T-helper 2 cell treated with Interferon-gamma antibody and Interleukin-4, amounts not matched to agents 100 ng/mL and 5 ng/mL, for 36 hours (primary cell): ENCODE measurements around the gene EIF5AL1. TPM values are rescaled to one million over a fixed set of nuclear protein-coding genes. Genes with fewer than 3 reads are reported as not detected.
"Not testable (repeated sequence)": the region's sequence is repeated elsewhere in the genome, so short reads cannot be mapped to it uniquely, and the experiment has no call there.

Experiments used
- intact Hi-C: fragments of 100-400 bp; cut with micrococcal nuclease; formaldehyde crosslinking; loops from one replicate; pipeline ENCODE4 v1.15.1; 2023
- total RNA-seq: library from RNA; stranded (reverse); gene quantifications from 2 replicates; pipeline ENCODE4 v1.2.3, GENCODE V29; 2022

EIF5AL1 gene
- 0.11 and 0.20 TPM in 2 replicates for total RNA-seq

DNA sequence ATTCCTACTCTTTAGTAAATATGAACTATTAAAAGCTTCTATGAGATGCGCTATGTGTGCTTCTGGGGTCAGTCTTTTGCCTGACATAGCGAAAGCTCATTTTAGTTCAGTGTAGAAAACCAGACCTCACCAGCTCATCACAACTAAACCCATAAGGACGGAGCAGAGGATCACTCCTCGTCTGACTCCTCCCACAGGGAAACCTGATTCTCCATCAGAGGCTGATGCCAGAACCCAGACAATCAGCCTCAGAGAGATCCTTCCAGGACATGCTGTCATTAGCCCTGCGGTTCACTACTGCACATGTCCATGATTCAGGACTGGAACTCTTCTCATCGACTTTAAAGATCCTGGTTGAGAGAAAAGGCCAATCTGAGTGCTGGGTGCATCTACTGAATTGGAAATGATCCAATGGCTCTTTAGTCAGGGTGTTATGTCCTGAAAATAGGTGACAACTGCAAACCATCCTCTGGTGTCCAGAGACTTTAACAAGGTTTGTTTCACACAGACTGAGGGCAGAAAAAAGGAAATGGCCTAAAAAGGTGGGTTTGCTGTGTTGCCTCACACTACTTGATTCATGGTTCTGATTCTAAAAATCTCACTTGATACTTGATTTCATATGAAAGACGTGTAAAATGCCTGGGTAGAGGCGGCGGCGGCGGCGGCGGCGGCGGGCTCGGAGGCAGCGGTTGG, at the start of gene EIF5AL1:
TSS of gene EIF5AL1 (plus strand) at position 643 of the 693 bp plus-strand sequence. CDS start 117 bp downstream, outside the sequence.
- intact Hi-C loops = not testable (repeated sequence)

DNA sequence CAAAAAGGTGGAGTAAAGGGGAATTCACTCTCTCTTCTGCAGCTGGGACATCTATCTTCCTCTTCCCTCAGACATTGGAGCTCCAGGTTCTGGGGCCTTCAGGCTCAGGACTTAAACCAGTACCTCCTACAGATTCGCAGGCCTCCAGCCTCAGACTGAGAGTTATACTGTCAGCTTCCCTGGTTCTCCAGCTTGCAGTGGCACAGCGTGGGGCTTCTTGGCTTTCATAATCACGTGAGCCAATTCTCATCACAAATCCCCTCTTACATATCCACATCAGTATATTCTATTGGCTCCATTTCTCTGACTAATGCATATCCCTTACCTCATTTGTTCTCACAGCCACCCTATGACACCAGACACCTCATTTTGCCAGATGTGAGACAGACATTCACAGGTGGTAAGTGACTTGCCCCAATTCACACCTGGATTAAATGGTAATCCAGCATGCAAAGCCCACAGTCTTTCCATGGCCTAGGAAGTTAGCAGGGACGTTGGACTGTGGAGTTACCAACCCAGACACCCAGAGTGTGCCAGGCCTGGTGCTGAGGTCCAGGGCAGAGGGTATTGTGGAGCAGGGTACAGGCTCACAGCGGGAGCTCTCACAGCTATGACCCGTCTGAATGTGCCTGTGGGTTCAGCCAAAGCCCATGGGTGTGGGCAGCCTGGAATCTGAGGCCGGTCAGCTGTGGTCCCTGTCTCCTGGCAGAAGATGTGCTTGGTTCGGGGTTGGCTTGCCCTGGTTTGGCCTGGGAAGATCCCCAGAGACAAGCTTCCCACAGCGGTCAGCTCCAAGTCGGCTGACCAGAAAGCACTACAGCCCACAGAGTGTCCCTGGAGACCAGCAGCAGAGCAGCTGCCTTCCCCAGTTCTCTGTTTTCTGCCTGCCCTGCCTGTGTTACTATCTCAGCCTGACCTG, 48.5 kb upstream of the EIF5AL1 start:
- intact Hi-C loops = no loop called here

DNA sequence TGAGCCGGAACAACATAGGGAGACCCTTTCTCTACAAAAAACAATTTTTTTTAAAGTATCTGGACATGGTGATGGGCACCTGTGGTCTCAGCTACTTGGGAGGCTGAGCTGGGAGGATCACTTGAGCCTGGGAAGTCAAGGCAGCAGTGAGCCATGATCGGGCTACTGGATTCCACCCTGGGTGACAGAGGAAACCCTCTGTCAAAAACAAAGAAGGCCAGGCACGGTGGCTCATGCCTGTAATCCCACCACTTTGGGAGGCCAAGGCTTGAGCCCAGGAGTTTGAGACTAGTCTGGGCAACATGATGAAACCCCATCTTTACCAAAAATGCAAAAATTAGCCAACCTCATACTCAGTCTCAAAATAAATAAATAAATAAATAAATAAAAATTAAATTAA, 47.0 kb upstream of the EIF5AL1 start:
- intact Hi-C loops = no loop called here

DNA sequence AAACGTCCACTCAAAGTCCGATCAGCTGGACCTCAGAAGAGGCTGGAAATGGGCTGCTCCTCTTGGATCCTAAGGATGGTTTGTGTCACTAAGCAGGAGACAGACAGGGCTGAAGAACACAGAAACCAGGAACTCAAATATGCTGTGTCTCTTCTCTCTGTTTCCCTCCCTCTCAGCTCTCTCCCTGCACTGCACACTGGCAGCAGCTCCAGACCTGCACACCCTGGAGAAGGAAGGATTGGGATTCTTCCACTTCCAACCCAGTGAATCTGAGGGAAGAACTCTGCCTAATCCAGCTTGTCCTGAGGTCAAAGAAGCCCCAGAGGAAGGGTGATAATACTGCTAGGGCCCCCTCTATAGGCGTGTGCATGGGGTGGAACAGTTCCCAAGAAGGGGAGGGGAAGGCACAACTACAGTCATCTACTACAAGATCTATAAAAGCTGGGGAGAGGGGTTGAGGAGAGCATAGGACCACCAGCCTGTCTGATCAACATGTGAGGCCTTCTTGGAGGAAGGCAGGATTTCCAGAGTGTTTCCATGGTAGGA, 44.2 kb upstream of the EIF5AL1 start:
- intact Hi-C loops = no loop called here

DNA sequence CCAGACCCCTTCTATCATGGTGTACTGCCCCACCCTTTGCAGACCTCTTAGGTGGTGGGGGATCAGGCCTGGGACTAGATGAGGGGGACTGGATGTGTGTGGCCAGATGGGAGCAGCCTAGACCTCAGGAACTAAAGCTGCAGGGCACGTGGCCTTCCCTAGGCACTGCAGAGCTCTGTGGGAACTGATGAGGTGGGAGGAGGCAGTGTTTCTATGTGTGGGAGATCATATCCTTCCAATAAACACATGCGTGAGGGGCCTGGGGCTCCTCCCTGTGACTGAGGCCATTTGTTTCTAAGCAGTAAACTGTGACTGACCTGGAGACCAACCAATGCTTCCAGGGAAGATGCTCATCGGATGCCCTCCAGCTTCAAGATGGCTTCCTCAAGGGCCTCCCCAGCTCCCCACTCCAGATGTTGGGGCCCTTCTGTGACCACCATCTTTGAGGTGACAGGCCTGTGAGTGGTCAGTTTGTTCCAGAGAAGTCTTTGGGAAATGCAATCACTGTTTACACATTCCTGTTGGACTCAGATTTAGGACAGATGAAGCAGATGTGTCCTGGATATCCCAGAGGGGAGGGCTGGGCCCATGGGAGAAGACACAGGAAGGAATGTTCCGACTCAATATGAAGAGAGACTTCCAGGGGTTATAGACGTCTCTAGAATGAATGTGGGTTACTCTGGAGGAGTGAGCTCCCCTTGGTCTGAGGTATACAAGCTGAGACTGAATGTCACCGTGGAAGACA, 43.3 kb upstream of the EIF5AL1 start:
- intact Hi-C loops = no loop called here

DNA sequence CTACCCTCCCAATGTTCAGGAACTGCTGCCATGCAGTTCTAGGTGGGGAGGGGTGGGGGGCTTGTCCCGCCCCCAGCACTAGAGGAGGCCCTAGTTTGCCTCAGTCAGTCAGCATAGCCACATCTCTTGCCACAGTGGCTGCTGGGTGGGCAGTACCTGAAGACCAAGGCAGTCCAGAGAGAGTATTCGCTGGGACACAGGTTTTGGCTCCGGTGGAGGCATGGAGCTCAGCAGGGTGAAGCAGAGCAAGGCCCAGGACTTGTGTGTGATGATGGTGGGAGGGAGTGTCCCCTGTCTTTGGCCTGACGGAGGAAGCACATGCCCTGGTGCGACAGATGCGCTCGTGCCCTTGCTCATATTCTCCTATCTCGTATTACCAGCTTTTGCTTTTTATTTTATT, 42.2 kb upstream of the EIF5AL1 start:
- intact Hi-C loops = no loop called here

DNA sequence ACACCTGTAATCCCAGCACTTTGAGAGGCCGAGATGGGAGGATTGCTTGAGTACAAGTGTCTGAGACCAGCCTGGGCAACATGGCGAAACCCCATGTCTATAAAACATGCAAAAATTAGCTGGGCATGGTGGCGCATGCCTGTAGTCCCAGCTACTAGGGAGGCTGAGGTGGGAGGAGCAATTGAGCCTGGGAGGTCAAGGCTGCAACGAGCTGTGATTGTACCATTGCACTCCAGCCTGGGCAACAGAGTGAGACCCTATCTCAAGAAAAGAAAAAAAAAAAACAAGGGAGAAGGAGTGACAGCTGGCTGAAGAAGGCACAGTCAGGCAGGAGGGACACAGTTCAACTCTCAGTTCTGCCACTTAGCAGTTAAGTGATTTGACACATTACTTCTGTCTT, 40.6 kb upstream of the EIF5AL1 start:
- intact Hi-C loops = no loop called here

DNA sequence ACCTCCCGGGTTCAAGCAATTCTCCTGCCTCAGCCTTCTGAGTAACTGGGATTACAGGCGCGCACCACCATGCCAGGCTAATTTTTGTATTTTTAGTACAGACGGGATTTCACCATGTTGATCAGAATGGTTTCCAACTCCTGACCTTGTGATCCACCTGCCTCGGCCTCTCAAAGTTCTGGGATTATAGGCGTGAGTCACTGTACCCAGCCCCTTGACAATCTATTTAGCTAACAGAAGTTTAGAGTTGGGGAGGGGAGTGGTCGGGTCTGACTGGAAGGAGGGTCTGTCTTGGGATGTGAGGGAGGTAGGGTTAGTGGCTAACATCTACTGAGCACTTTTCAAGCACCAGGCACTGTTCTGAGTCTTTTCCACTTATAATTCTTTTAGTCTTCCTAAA, 39.9 kb upstream of the EIF5AL1 start:
- intact Hi-C loops = no loop called here

DNA sequence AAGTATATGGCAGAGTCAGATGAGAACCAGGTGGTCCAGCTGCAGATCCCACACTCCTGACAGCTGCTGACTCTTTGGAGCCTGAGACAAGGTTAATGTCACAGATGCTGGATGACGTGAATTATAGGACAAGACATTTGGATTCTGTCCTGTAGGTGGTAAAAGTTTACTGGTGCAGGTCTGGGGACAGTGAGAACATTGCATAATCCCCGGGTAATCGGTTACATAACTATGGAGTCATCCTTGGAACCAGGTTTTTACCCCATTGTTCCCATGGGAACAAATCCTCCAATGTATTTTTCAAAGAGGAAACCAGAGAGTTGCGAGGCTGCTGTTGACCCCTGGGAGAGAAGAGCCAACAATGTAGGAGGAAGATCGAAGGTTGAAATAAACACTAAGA, 39.4 kb upstream of the EIF5AL1 start:
- intact Hi-C loops = no loop called here

DNA sequence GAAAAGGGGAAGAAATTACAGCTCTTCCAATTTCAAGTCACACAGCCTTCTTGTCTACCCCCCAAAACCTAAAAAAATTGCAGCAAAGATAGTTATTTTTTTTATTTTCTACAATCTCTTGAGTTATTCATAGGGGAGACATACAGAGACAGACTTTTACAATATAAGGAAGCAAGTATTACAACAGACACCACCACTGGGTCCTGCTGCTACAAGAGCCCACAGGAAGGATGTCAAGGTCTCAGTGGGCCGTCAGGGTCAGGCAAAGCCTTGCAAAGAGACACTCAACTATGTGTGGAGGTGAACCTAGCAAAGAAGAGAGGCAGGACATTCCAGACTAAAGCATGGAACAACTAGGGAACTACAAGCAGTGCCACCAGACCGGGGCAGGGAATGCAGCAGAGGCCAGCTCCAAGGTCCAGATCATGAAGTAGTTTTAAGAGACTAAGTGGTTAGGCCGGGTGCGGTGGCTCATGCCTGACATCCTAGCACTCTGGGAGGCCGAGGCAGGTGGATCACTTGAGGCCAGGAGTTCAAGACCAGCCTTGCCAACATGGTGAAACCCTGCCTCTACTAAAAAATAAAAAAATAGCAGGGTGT, 38.7 kb upstream of the EIF5AL1 start:
- intact Hi-C loops = no loop called here

DNA sequence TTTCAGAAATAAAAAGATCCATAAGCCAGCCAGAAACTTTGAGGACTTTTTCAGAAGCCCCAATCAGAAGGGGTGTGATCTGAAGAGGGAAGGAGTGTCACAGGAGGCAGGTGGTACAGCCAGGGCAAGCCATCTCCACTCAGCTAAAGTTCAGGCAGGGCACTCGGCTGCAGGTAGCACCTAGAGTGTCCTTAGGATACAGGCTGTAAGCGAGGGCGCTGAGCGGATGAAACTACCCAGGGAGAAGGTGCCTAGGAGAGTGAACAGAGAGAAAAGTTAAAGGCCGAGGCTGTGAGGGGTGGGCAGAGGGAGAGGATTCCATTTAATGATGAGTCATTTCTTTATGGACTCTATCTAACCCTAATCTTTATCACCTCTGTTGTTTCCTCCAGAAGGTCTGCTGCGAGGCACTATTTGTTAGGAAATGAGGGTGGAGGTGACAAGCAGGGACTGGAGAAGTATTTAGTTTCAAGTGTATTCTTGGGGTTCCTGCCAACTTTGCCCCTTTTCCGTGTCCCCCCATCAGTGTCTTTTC, 37.1 kb upstream of the EIF5AL1 start:
- intact Hi-C loops = no loop called here

DNA sequence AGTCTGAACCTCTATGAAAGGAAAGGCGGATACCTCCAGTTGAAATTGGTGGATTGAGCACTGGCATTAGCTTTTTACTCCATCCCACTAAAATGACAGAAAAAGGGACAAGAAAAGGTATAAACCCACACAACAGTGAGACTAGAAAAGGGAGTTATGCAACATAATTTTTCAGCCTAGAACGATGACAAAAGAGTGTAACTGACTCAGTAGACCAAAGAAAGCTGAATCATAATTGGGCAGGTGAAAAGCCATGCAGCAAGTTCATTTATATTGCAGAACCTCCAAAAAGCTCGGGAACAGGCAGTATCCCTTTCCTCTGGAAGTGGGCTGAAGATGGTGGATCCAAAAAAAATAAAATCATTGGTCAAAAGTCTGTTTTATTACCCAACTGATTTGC, 36.5 kb upstream of the EIF5AL1 start:
- intact Hi-C loops = no loop called here

DNA sequence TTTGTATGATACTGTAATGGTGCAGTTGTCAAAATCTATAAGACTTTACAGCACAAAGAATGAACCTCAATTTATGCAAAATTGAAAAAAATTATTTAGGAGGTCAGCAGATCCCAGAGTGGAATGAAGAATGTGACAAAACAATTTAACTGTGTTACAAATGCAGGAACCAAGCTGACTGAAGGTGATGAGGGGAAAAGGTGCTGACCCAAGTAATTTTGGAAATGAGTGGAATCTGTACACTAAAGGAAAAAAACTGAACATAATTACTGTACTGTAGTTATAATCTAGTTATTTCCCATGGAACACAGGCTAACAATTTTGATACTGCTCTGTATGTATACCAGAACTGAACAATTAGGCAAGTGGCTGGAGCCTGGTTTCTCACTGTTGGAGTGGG, 35.7 kb upstream of the EIF5AL1 start:
- intact Hi-C loops = no loop called here

DNA sequence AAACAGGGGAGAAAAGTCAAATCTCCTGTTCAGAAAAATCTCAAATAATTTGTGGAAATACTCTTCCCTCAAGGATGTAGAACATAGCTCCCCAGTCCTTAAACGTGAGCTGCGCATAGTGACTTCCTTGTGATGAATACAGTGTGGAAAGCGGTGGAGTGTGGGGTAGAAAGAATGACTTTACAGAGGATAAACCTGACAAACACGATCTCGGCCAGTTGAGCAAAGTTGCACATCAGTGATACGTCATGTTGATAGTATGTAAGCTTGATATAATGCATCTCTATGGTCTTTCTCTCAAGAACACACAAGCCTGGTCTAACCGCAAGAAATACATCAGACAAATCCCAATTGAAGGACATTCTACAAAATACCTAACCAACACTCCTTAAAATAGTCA, 34.9 kb upstream of the EIF5AL1 start:
- intact Hi-C loops = no loop called here

DNA sequence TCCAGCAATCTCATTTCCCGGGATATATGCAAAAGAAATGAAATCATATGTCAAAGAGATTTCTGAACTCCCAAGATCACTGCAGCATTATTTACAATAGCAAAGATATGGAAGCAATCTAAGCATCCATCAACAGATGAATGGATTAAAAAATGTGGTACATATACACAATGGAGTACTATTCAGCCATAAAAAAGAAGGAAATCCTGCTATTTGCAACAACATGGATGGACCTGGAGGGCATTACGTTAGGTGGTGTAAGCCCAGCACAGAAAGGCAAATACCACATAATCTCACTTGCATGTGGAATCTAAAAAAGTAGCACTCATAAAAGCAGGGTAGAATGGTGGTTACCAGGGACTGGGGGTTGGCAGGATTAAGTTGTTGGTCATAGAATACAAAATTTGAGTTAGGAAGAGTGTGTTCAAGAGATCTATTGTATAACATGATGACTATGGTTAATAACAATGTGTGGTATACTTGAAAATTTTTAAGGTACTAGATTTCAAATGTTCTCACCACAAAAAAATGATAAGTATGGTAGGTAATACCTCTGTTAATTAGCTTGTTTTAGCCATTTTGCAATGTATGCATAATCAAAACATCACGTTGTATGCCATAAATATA, 32.9 kb upstream of the EIF5AL1 start:
- intact Hi-C loops = no loop called here

DNA sequence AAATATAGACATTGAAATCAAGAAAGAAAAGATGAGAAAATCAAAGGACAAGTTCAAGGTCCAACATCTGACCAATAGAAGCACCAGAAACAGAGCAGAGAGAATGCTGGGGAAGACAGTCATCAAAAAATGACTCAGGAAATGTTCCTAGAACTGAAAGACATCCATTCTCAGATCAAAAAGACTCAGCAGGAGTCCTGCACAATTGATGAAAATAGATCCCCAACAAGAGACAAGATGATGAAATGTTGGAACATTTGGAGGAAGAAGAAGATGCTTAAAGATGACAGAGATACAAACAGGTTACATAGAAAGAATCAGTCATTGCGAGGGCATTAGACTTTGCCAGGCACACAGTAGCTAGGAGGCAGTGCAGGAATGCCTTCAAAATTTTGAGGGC, 30.0 kb upstream of the EIF5AL1 start:
- intact Hi-C loops = no loop called here

DNA sequence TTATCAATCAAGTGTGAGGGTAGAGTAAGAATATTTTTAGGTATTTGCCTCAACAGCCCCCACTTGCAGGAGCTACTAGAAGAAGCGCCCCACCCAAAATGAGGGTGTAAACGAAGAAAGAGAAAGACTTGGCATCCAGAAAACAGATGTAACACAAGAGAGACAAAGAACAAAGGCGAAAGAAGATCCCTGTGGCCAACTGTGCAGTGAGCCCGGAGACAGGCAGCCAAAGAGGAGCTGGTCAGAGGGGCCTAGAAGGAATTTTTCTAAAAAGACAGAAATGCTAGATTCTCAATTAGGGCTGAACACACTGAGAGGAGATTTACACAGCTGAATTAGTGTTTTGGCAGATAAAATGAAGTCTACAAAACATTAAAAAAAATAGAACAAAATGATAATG, 29.6 kb upstream of the EIF5AL1 start:
- intact Hi-C loops = no loop called here

DNA sequence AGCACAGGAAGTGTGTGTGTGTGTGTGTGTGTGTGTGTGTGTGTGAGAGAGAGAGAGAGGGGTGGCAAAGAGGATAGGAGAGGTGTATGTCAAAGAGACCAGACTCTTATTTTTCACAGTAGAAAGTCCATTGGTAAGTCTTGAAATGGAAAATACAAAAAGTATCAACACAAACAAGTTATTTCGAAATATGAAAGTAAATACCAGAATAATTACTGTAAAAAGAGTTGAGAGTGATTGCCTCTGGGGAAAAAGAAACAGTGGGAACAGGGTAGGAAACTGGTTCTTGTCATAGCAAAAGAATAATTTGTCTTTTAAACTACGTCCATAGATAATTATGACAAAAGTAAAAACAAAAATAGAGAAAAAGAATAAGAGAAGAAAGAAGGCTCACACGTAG, 29.0 kb upstream of the EIF5AL1 start:
- intact Hi-C loops = no loop called here

DNA sequence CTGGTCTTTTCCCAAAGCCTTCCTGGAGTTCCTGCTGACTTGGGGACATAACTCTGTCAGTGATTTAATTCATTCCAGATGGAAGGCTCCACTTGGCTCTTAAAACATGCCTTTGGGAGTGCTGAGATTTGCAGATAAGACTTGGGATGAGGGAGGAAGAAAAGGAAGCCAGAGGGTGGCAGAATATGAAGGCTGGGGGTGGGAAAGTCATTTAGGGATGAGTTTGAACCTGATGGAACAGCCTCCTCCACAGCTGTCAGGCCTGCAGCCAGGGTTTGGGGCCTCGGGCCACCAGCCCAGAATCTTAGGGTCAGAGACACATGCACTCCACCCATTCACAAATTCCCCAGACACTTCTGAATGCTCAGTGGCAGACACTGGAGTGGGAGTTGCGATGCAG, 28.4 kb upstream of the EIF5AL1 start:
- intact Hi-C loops = no loop called here

DNA sequence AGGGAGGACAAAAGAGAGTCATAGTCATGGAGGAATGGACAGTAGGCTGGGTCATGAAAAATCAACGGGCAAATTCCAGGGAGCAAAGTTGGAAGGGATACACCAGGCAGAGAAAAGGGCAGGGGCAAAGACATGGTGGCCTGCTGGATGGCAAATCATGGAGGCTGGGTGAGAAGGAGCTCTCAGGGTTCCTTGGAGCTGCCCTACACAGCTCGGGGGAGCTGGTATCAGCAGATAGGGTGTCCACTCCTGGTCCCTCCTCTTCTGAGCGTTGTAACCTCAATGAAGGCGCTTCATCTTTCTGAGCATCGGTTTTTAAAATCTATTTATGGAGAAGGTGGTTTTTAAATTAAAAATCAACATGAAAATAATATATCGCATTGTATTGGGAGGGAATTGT, 27.9 kb upstream of the EIF5AL1 start:
- intact Hi-C loops = no loop called here
